ENCODE measurements around the gene TMEM117.

GRCh38 chr12:44038411-44038810 lies 202.5 kb downstream of the TMEM117 start:
- TF ChIP-seq, protein P1, sequence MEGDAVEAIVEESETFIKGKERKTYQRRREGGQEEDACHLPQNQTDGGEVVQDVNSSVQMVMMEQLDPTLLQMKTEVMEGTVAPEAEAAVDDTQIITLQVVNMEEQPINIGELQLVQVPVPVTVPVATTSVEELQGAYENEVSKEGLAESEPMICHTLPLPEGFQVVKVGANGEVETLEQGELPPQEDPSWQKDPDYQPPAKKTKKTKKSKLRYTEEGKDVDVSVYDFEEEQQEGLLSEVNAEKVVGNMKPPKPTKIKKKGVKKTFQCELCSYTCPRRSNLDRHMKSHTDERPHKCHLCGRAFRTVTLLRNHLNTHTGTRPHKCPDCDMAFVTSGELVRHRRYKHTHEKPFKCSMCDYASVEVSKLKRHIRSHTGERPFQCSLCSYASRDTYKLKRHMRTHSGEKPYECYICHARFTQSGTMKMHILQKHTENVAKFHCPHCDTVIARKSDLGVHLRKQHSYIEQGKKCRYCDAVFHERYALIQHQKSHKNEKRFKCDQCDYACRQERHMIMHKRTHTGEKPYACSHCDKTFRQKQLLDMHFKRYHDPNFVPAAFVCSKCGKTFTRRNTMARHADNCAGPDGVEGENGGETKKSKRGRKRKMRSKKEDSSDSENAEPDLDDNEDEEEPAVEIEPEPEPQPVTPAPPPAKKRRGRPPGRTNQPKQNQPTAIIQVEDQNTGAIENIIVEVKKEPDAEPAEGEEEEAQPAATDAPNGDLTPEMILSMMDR (IDR thresholded peaks at IDR 0.05) = no peak
- TF ChIP-seq POLR2A (IDR thresholded peaks at IDR 0.05) (no peak), POLR2AphosphoS5 (IDR thresholded peaks at IDR 0.05; ENCODE audit: insufficient read depth in 1 of 2, low read depth in 1 of 2) (no peak)
